K562 (cell line): ENCODE results near the gene BIVM. TPM values are rescaled to one million over a fixed set of nuclear protein-coding genes. Genes with fewer than 3 reads are reported as not detected.

Experiments
- ATAC-seq: fragments of 200-7000 bp; cut with Tn5 transposase; 3 replicates; pipeline ENCODE4 v1.9.1; 2020; ENCODE audit warnings: moderate library complexity
- BruUV-seq: library from RNA; stranded (reverse); fragments of 400-500 nt; replicated peaks from 2 replicates; lab custom pipeline; 2021; lab: Mats Ljungman, UMichigan
- CTCF ChIA-PET: fragments of 300-600 bp; formaldehyde crosslinking; extraction: SDS; loops from one replicate; lab custom pipeline; 2021; ENCODE audit warnings: low intra/inter-chr PET ratio; lab: Yijun Ruan, JAX
- POLR2A ChIA-PET: fragments of 300-600, 350-650 bp; sonication (Branson Sonifier 250); formaldehyde crosslinking; extraction: SDS; loops from one replicate; lab custom pipeline; 2021; ENCODE audit warnings: antibody characterized with exemption, inconsistent platforms; lab: Yijun Ruan, JAX
- DNase-seq, 4 experiments: peaks; one replicate each; pipeline versions ENCODE4 v3.0.0 to v3.0.0-alpha.2; 2011 to 2018; ENCODE audit warnings: low spot score in 3 of 4, mixed read lengths in 3 of 4; ENCODE audit errors: extremely low read depth in 1 of 4
- FAIRE-seq: peaks from 2 replicates; lab custom pipeline; 2011; peaks lifted over from hg19 to GRCh38; lab: Jason Lieb, UNC
- H2AFZ ChIP-seq: 2 replicates; pipeline ENCODE4 v1.6.0; 2011; ENCODE audit warnings: low read depth, low read length, control low read depth, inconsistent platforms
- H3K27ac ChIP-seq: fragments of 200-600 bp; 3 replicates; pipeline ENCODE4 v1.8.0; 2011; ENCODE audit warnings: low read depth, mild to moderate bottlenecking, control low read depth, inconsistent platforms, low read length, moderate library complexity, mixed read lengths; ENCODE audit errors: extremely low read depth
- H3K27me3 ChIP-seq, 2 experiments: fragments of 300-600 bp in 1 of 2; 2 replicates in 1 of 2; 3 replicates in 1 of 2; pipeline versions ENCODE4 v1.6.0 to v1.8.0; 2011; ENCODE audit warnings: inconsistent platforms in 2 of 2, low read length in 2 of 2, mild to moderate bottlenecking in 1 of 2, mixed read lengths in 1 of 2, moderate library complexity in 1 of 2; ENCODE audit not compliant: control insufficient read depth in 2 of 2, insufficient read depth in 2 of 2
- H3K36me3 ChIP-seq: fragments of 300-600 bp; 3 replicates; pipeline ENCODE4 v1.8.0; 2011; ENCODE audit warnings: mild to moderate bottlenecking, low read length, inconsistent platforms; ENCODE audit not compliant: control insufficient read depth, insufficient read depth
- H3K4me1 ChIP-seq, 2 experiments: fragments of 200-600 bp in 1 of 2; replicated peaks in 1 of 2; 2 replicates in 1 of 2; 3 replicates in 1 of 2; pipeline versions ENCODE4 v1.5.1 to v1.8.0; 2011; ENCODE audit warnings: inconsistent platforms in 2 of 2, low read length in 2 of 2, mild to moderate bottlenecking in 1 of 2, mixed read lengths in 1 of 2, moderate library complexity in 1 of 2; ENCODE audit not compliant: control insufficient read depth in 2 of 2, insufficient read depth in 2 of 2
- H3K4me2 ChIP-seq: 2 replicates; pipeline ENCODE4 v1.6.1; 2011; ENCODE audit warnings: low read length, control low read depth, inconsistent platforms, mixed read lengths; ENCODE audit not compliant: insufficient read depth
- H3K4me3 ChIP-seq: fragments of 200-600 bp; sonication (generic), shearing (Covaris generic); 2 replicates; pipeline ENCODE4 v1.5.1; 2016; ENCODE audit warnings: control low read depth, inconsistent platforms
- H3K79me2 ChIP-seq: fragments of 200-600 bp; 3 replicates; pipeline ENCODE4 v1.8.0; 2011; ENCODE audit warnings: low read length, inconsistent platforms; ENCODE audit not compliant: control insufficient read depth, insufficient read depth
- H3K9ac ChIP-seq, 2 experiments: 2 replicates each; pipeline versions ENCODE4 v1.6.0 to v1.6.1; 2011; ENCODE audit warnings: low read depth in 2 of 2, low read length in 2 of 2, control low read depth in 1 of 2, inconsistent platforms in 1 of 2, mild to moderate bottlenecking in 1 of 2, mixed read lengths in 1 of 2; ENCODE audit not compliant: insufficient read depth in 1 of 2
- H3K9me1 ChIP-seq: one replicate; pipeline ENCODE4 v1.6.0; 2011; ENCODE audit warnings: inconsistent platforms, mild to moderate bottlenecking, low read length, moderate library complexity; ENCODE audit not compliant: control insufficient read depth, insufficient read depth
- H3K9me3 ChIP-seq: replicated peaks from 2 replicates; pipeline ENCODE4 v1.5.1; 2011; ENCODE audit warnings: low read depth, low read length, inconsistent platforms; ENCODE audit not compliant: control insufficient read depth, insufficient read depth
- H4K20me1 ChIP-seq: replicated peaks from 2 replicates; pipeline ENCODE4 v1.6.1; 2011; ENCODE audit warnings: low read length, inconsistent platforms, mixed read lengths; ENCODE audit not compliant: control insufficient read depth, insufficient read depth
- CBFB ChIP-seq: sonication (generic); formaldehyde crosslinking; IDR thresholded peaks from 2 replicates; pipeline ENCODE4 v1.4.0; 2020; ENCODE audit warnings: mild to moderate bottlenecking, missing genetic modification reagents
- CBX3 ChIP-seq, 2 experiments: IDR thresholded peaks; 1 replicate in 1 of 2; 2 replicates in 1 of 2; pipeline ENCODE4 v1.6.1; 2012; ENCODE audit warnings: inconsistent platforms in 2 of 2, low read length in 2 of 2, borderline replicate concordance in 1 of 2, control low read depth in 1 of 2
- FOXJ2 ChIP-seq: fragments of 200-800 bp; sonication (Bioruptor generic); IDR thresholded peaks from 2 replicates; pipeline ENCODE4 v1.6.1; 2016; ENCODE audit warnings: missing genetic modification characterization, missing compliant biosample characterization
- GABPA ChIP-seq: fragments of 200-800 bp; sonication (Bioruptor generic); conservative IDR thresholded peaks from 2 replicates; pipeline ENCODE4 v1.6.1; 2016; ENCODE audit warnings: low read depth, missing genetic modification characterization, missing compliant biosample characterization
- JUND ChIP-seq, 2 experiments: IDR thresholded peaks; 2 replicates in 1 of 2; 3 replicates in 1 of 2; pipeline ENCODE4 v1.6.1; 2011; ENCODE audit warnings: borderline replicate concordance in 2 of 2, low read depth in 2 of 2, low read length in 2 of 2, improper control_type of control experiment in 1 of 2, missing biosample characterization in 1 of 2, missing genetic modification characterization in 1 of 2, missing genetic modification reagents in 1 of 2
- KAT8 ChIP-seq: fragments of 450-650 bp; IDR thresholded peaks from 2 replicates; pipeline ENCODE4 v1.6.1; 2016; ENCODE audit warnings: low read depth, mild to moderate bottlenecking
- MTA1 ChIP-seq: fragments of 450-650 bp; IDR thresholded peaks from 2 replicates; pipeline ENCODE4 v1.6.1; 2017; ENCODE audit warnings: borderline replicate concordance
- POLR2A ChIP-seq: fragments of 450-650 bp; conservative IDR thresholded peaks from 2 replicates; pipeline ENCODE4 v1.6.1; 2016
- XRCC3 ChIP-seq: fragments of 450-650 bp; IDR thresholded peaks from 2 replicates; pipeline ENCODE4 v1.6.1; 2017; ENCODE audit warnings: mild to moderate bottlenecking, moderate library complexity
- ZNF232 ChIP-seq: sonication (generic); formaldehyde crosslinking; IDR thresholded peaks from 2 replicates; pipeline ENCODE4 v1.8.0; 2022; ENCODE audit warnings: mild to moderate bottlenecking, missing genetic modification reagents
- ZNF263 ChIP-seq: sonication (generic); formaldehyde crosslinking; IDR thresholded peaks from 2 replicates; pipeline ENCODE4 v1.8.0; 2022; ENCODE audit warnings: mild to moderate bottlenecking, missing genetic modification reagents, borderline replicate concordance
- ZNF644 ChIP-seq: fragments of 200-800 bp; sonication (Bioruptor generic); IDR thresholded peaks from 2 replicates; pipeline ENCODE4 v1.6.1; 2016; ENCODE audit warnings: low read depth, missing genetic modification characterization, missing compliant biosample characterization
- ZNF696 ChIP-seq: fragments of 250-450 bp; sonication (Bioruptor Pico); conservative IDR thresholded peaks from 2 replicates; pipeline ENCODE4 v1.4.0; 2020; ENCODE audit warnings: mild to moderate bottlenecking, moderate library complexity
- WGBS: fragments of 100-300 bp; shearing (Covaris generic); methylation state at CpG from one replicate; pipeline ENCODE4 v1.1.6; 2016; ENCODE audit warnings: low coverage, mixed read lengths; ENCODE audit not compliant: insufficient coverage; ENCODE audit errors: missing lambda C conversion rate; 5-methylcytosine and 5-hydroxymethylcytosine counted together
- in situ Hi-C: fragments of 300-500 bp; cut with MboI; formaldehyde crosslinking; loops from 4 replicates; pipeline ENCODE4 v1.15.0; 2018; ENCODE audit warnings: inconsistent platforms, mixed read lengths
- intact Hi-C: fragments of 100-400 bp; cut with micrococcal nuclease; formaldehyde crosslinking; loops from 2 replicates; pipeline ENCODE4 v1.14.2; 2022
- polyA plus RNA-seq, 8 experiments: library from polyadenylated mRNA; depleted of rRNA in 4 of 8; stranded (reverse) in 5 of 8; unstranded in 3 of 8; fragments of >200 nt; fragmentation: Nextera tagmentation in 2 of 8; fragmentation: Illumina TruSeq in 1 of 8; extraction: Ambion mirVana in 2 of 8; extraction: Trizol in 1 of 8; gene quantifications; 2 replicates each; pipeline versions ENCODE4 v1.2.1 to v1.2.3, GENCODE V29; 2011 to 2014; ENCODE audit warnings: inconsistent platforms in 1 of 8, missing spikeins in 1 of 8
- total RNA-seq, 7 experiments: library from RNA; depleted of rRNA in 6 of 7; stranded (reverse); fragments of >200 nt in 6 of 7; fragmentation: Illumina TruSeq in 2 of 7; extraction: Trizol in 2 of 7; gene quantifications; 2 replicates each; pipeline versions ENCODE4 v1.2.1 to v1.2.3, GENCODE V29; 2011 to 2021; ENCODE audit warnings: low replicate concordance in 1 of 7
- TF ChIP-seq, protein P1 (sequence below): fragments of 150-350 bp; IDR thresholded peaks from 2 replicates; pipeline ENCODE4 v1.6.1; 2014; ENCODE audit warnings: low read depth, mild to moderate bottlenecking, low read length, borderline replicate concordance
- TF ChIP-seq, protein P2 (sequence below): sonication (generic); formaldehyde crosslinking; IDR thresholded peaks from 2 replicates; pipeline ENCODE4 v1.5.0; 2020; ENCODE audit warnings: missing genetic modification reagents

Gene BIVM
- total and polyA plus RNA-seq, 9 of the 15 experiments (the other 6 are each of a cell fraction or from before 2014, with no cell fraction given), result 3.6 to 23.1 (median 16.8) TPM

DNA sequence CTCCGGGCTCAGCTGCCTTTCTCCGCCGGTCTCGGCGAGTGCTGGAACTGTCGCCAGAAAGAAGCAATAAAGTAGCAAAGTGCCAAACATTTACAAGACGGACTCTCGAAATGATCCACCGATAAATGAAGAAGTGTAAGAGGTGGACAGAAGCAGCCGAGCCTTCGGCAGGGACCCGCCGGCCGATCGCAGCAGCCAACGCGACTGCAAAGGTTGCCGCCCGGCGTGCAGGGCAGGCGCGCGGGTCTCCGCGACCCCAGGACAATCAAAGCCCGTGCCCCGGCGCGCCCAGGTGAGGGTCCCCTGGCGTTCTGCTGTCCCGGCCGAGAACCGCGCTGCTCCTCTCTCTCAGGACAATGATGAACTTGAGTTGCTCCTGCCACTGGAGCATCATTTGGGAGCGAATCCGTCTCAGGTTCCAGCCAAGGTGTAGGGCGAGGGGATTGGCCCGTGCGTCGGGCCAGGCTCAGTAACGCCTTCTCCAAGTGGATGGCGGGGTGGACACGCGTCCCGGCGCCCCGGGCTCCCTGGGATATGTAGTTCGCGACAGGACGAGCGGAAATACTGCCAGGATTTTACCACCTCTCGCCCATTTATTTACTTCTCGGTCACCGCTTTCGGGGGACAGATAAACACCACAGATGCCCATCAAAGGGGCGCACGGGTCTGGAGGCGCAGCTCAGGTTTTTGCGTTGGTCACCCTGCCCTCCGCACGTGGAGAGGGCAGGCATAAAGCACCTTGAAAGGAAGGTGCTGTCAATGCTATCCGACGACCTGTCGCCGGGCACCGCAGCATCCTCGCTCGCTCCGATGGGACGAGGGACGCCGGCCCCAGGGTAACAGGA, at the start of gene BIVM, which contains the start of gene POGLUT2 (continued):
- no peak for TF ChIP-seq CBX3 (IDR thresholded peaks at IDR 0.05; ENCODE audit: borderline replicate concordance in 1 of 2, low read length in 2 of 2)
- TF ChIP-seq FOXJ2 (tag), result no peak
- TF ChIP-seq GABPA (tag), result 0 out of 2 replicates have a peak, but pooled peaks have one; percentile 21
- peak; percentile 55; the same call in 1 of the 2 replicates for TF ChIP-seq POLR2A

DNA sequence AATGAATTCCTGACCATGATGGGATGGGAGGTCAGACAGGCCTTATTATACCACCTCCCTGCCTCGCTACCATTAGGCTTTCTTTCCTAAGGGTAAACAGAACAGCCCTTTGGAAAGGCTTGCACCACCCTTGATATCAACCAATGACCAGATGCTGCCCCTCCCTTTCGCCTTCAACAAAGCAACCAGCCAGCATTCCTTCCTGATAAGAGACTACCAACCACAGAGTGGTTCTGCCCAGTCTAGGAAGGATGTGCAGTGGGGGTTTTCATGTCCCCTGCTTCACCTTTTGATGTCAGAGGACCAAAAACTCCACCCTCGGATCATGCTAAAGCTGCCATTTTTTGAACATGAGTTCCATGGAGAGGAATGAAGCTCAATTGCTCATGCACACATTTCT, 47.0 kb upstream of the BIVM start:
- 9% methylated on average over 3 of the region's 3 CpGs for WGBS
- no peak for FAIRE-seq
- CTCF ChIA-PET, result no interaction called here
- Histone ChIP-seq H3K36me3 (no peaks in the 10 kb centered on the region), H4K20me1 (no peaks in the 10 kb centered on the region), H3K4me3 (no peak overlapping the region), H3K27me3 (no peaks in the 10 kb centered on the region), H3K9me1 (no peaks in the 10 kb centered on the region), H3K4me2 (no peak overlapping the region), H2AFZ (no peak overlapping the region), H3K79me2 (no peaks in the 10 kb centered on the region), H3K4me1 (no peaks in the 10 kb centered on the region; a peak in 1 of 5 replicates), H3K27ac (no peak overlapping the region), H3K9ac (no peak overlapping the region), H3K9me3 (no peaks in the 10 kb centered on the region)
- intact Hi-C loops, result no loop called here
- in situ Hi-C loops, result no loop called here
- ATAC-seq, result no peak
- POLR2A ChIA-PET, result no interaction called here
- no TSS peak for BruUV-seq
- no peak for DNase-seq
- TF ChIP-seq, protein P1, sequence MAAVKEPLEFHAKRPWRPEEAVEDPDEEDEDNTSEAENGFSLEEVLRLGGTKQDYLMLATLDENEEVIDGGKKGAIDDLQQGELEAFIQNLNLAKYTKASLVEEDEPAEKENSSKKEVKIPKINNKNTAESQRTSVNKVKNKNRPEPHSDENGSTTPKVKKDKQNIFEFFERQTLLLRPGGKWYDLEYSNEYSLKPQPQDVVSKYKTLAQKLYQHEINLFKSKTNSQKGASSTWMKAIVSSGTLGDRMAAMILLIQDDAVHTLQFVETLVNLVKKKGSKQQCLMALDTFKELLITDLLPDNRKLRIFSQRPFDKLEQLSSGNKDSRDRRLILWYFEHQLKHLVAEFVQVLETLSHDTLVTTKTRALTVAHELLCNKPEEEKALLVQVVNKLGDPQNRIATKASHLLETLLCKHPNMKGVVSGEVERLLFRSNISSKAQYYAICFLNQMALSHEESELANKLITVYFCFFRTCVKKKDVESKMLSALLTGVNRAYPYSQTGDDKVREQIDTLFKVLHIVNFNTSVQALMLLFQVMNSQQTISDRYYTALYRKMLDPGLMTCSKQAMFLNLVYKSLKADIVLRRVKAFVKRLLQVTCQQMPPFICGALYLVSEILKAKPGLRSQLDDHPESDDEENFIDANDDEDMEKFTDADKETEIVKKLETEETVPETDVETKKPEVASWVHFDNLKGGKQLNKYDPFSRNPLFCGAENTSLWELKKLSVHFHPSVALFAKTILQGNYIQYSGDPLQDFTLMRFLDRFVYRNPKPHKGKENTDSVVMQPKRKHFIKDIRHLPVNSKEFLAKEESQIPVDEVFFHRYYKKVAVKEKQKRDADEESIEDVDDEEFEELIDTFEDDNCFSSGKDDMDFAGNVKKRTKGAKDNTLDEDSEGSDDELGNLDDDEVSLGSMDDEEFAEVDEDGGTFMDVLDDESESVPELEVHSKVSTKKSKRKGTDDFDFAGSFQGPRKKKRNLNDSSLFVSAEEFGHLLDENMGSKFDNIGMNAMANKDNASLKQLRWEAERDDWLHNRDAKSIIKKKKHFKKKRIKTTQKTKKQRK, result no peak
- no peak for TF ChIP-seq MTA1
- no peak for TF ChIP-seq JUND (IDR thresholded peaks at IDR 0.05; ENCODE audit: borderline replicate concordance, low read depth, low read length)
- no peak for TF ChIP-seq JUND (tag; IDR thresholded peaks at IDR 0.05; ENCODE audit: borderline replicate concordance, low read depth, low read length)
- no peak for TF ChIP-seq KAT8
- no peak for TF ChIP-seq ZNF644 (tag)
- TF ChIP-seq ZNF232 (CRISPR knock-in tag), result no peak
- TF ChIP-seq XRCC3, result no peak
- TF ChIP-seq, protein P2, sequence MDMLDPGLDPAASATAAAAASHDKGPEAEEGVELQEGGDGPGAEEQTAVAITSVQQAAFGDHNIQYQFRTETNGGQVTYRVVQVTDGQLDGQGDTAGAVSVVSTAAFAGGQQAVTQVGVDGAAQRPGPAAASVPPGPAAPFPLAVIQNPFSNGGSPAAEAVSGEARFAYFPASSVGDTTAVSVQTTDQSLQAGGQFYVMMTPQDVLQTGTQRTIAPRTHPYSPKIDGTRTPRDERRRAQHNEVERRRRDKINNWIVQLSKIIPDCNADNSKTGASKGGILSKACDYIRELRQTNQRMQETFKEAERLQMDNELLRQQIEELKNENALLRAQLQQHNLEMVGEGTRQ, result no peak
- TF ChIP-seq ZNF263 (CRISPR knock-in tag), result no peak
- TF ChIP-seq ZNF696 (CRISPR knock-in tag), result no peak
- TF ChIP-seq CBFB, result no peak
